ENCODE data around the gene ACP6.
A peak's percentile ranks its signal among the peaks of the same experiment; 100 is the strongest.
"Not testable (repeated sequence)": the region's sequence is repeated elsewhere in the genome, so short reads cannot be mapped to it uniquely, and the experiment has no call there.

ACP6 gene

GRCh38 chr1:147670319-147671001 lies at the start of gene ACP6:
Gene ACP6 (minus strand): TSS chr1:147670524. CDS start chr1:147670048, 476 bp downstream.
- DNase-seq (ENCODE audit: low spot score), result peak; percentile 95

GRCh38 chr1:147719711-147720225 lies 49.4 kb upstream of the ACP6 start:
- DNase-seq (ENCODE audit: low spot score), result no peak

- DNase-seq (ENCODE audit: low spot score), result no peak
Measured at GRCh38 chr1:147719029-147719698, 48.8 kb upstream of the ACP6 start.

- DNase-seq (ENCODE audit: low spot score), result no peak
Measured at GRCh38 chr1:147717706-147718097, 47.4 kb upstream of the ACP6 start.

DNA sequence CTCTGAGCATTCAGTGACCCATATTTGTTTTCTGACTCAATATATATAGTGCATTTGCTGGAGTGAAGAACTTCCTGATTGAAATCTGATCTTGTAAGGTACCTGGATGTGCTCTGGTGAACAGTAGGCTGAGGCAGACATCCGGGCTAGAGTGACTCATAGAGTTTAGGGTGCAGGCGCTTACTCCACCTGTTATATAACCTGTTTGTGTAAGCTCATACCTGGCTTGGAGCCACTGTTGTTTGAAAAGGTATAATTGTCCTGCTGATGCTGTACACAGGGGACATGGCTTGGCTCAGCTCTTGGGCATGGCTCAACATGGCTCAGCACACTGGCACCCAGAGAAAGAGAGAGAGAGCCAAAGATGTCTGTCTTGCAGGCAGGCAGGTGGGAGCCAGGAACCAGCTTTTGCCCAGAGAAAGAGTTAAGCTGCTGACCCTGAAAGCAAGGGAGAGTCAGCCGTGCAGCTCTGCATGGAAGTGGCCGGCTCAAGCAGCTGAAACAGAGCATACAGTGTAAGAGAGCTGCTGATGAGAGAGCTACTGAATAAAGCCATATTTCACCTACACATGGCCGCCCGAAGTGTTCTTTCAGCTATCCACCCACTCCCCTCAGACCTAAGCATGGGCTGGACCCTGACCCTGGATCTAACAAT lies 46.9 kb upstream of the ACP6 start:
- DNase-seq (ENCODE audit: low spot score), result no peak

DNA sequence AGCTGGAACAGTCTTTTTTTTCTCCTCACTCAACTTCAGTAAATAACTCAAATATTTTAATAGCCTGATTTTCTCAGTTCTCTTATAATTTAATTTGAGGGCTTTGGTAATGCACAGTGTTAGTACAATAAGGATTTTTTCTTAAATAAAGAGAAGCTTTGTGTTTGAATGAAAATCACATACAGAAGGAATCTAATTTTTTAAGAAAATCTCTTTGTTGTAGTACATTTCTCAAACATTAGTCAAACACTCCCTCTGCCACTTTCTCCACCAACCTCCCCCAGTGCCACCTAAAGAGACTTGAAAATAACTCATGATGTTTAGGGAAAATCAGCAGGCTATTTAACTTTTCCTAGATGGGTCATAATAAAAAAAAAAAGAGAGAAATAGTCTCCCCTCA lies 42.3 kb upstream of the ACP6 start:
- no peak for DNase-seq (ENCODE audit: low spot score)

DNA sequence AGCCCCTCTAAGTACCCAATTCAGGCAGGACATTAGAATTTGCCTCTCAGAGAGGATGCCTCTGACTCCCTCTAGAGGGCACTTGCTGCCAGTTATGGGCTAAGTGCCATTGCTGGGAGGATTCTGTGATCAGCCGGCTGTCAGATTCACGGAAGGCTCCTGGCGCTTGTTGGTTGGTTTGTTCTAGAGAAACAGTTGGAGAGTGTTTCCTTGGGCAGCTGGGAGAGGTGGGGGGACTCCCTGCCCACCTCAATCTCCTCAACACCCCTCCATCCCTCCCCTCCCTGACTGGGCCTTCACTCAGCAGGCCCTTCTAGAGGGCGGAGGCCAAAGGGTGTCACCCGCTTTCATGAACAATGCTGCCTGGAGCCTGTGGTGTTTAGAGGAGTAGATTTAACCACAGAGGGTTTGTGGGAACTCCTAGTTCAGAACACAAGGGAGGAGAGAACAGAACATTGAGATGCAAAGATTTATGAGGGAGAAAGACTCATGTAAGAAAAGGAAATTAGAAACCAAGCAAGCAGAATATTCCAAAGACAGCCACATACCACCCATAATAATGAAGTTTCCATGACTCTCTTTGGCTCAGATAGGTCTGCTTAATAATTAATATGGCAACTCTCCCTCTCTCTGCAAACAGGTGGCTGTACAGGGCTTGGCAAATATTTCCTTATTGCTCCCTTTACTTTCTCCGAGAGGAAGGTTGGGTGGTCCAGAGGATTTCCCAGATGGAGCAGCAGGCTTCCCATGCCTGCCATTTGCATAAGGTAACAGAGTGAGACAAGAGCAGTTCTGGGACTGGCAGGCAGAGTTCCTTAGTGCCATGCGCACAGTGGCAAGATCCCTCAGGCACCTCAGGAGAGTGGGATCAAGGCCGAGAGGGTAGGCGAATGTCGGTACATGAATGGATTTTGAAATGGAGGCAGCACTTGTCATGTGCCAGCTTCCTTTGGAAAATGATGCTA lies 30.0 kb upstream of the ACP6 start:
- DNase-seq (ENCODE audit: low spot score), result peak; percentile 71

- no peak for DNase-seq (ENCODE audit: low spot score)
Measured at GRCh38 chr1:147699686-147700041, 29.3 kb upstream of the ACP6 start.

GRCh38 chr1:147683163-147683763 lies 12.9 kb upstream of the ACP6 start:
- DNase-seq (ENCODE audit: low spot score), result no peak

GRCh38 chr1:147680608-147681235 lies 10.4 kb upstream of the ACP6 start:
- DNase-seq (ENCODE audit: low spot score), result not testable (repeated sequence)

DNA sequence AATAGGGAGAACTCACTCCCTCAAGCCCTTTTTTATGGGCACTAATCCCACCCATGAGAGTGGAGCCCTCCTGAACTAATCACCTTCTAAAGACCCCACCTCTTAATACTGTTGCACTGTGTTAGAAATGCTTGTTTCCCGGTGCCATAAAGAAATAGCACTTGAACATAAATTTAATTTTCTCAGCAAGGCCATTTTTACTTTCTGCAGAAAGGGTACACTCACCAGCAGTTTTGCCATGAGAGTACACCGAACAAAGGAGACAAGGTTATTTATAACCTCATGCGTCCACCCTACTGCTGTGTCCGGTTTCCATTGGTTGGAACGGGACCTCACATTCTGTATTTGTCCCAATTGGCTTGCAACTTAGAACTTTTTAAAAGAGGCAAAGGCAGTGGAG lies 7.4 kb upstream of the ACP6 start:
- DNase-seq (ENCODE audit: low spot score), result not testable (repeated sequence)

DNA sequence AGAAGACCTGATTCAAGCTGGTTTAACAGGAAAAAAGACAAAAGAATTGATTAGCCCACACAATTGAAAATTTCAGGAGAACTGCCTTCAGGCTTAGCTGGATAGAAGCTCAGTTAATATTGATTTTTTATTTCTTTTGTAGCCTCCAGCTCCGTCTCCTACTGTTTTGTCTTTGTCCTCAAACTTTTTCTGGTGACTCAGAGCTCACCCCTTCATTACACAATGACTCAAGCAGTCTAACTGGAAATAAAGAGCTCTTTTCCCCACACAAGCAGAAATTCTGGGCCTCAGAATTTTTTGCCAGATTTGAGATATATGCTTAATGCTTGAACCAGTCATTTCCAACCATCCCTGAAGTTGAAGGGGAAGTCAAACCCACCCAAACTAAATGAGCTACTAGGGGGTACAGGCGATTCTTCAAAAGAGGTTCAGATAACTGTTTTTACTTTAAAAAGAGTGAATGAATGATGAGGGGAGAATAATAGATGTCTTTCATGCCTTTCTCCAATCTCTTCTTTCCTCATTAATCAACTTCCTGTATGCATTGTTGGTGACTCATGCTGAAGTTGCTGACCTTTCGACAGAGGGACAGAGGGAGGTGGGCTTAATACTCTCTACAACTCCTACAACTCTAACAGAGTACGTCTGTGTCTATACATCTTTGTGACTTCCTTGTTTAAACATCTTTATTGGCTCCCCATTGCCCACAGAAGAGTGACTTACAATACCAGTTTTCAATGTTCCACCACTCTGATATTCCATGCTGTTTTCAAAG lies 6.2 kb upstream of the ACP6 start:
- no peak for DNase-seq (ENCODE audit: low spot score)

- no peak for DNase-seq (ENCODE audit: low spot score)
Measured at GRCh38 chr1:147673816-147674215, 3.5 kb upstream of the ACP6 start.

GRCh38 chr1:147673406-147673805 lies 3.1 kb upstream of the ACP6 start:
- no peak for DNase-seq (ENCODE audit: low spot score)

GRCh38 chr1:147669469-147670318 lies 630 bp downstream of the ACP6 start:
- peak; percentile 26 for DNase-seq (ENCODE audit: low spot score)

GRCh38 chr1:147665521-147665920 lies 4.8 kb downstream of the ACP6 start:
- no peak for DNase-seq (ENCODE audit: low spot score)

DNA sequence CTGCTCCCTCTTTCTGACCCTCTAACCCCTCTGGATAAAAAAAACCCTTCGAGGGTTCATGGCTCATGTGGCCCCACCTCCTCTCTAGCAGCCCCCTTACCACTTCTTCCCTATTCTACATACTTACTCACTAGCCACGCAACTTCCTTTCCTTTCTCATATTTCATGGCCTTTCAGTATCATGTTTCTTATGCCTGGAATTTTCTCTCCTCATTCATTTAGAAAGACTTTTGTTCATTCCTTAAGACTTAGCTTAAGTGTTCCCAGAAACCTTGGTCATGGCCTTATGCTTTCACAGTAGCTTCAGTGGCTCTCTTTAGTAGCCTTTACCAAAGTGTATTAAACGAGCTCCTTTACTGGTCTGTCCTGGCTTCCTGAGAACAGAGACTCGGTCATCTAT lies 6.1 kb downstream of the ACP6 start:
- DNase-seq (ENCODE audit: low spot score), result no peak

DNA sequence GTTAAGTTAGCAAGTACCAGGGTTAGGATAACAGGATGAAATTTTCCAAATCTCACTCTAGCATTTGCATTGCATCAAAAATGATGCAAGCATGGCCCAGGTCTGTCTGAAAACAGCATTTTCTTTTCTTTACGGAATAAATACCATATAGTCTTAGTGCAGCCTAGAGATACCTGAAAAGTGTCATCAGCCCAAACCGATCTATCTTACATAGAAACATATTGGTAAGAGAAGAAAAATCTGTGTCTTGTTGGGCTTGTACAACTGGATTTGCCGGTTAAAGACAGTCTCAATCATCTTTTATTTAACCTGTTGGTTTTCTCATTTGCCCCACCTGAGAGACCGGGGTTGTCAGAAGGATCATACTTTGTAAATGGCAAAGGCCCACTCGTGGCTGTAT lies 15.8 kb downstream of the ACP6 start:
- DNase-seq (ENCODE audit: low spot score), result no peak

DNA sequence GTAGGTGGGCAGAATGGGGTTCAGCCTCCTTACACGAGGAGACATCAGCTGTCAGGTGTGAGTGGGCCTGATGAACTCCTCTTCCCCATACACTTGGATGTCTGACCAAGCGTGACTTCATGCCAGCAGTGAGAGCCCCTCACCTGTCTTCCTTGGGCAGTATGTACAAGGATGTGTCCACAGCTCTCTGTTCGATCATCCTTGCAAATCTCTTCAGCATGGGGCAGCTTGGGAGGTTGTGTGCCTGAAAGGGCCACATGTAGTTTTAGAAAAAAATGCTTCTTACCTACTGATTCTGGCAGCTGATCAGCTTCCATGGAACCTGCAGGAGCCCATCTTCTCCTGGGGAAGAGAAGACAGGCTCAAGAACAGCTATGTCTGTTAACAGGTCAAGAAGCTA lies 18.0 kb downstream of the ACP6 start:
- DNase-seq (ENCODE audit: low spot score), result no peak
